ENCODE measurements around the gene IBTK.

DNA sequence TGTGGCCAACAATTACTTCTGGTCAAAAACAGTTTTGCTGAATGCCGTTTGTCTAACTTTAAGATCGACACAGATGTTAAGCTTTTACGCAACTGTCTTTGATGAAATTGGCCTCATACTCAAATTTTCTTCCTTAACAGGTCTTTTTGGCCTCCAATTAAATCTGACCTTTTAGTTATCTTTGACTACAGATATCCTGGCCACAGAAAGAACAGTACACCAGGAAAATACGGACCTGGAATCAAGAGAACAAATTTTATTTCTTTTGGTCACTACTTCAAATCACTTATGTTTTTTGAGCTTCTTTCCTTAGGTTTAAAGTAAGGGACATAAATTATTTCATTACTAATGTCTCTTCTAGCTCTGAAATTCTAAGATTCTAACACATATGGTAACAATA, 49.8 kb downstream of the IBTK start:
- TF ChIP-seq POLR2AphosphoS5 (IDR thresholded peaks at IDR 0.05; ENCODE audit: insufficient read depth in 1 of 2, low read depth in 1 of 2) = no peak
- TF ChIP-seq, protein P1, sequence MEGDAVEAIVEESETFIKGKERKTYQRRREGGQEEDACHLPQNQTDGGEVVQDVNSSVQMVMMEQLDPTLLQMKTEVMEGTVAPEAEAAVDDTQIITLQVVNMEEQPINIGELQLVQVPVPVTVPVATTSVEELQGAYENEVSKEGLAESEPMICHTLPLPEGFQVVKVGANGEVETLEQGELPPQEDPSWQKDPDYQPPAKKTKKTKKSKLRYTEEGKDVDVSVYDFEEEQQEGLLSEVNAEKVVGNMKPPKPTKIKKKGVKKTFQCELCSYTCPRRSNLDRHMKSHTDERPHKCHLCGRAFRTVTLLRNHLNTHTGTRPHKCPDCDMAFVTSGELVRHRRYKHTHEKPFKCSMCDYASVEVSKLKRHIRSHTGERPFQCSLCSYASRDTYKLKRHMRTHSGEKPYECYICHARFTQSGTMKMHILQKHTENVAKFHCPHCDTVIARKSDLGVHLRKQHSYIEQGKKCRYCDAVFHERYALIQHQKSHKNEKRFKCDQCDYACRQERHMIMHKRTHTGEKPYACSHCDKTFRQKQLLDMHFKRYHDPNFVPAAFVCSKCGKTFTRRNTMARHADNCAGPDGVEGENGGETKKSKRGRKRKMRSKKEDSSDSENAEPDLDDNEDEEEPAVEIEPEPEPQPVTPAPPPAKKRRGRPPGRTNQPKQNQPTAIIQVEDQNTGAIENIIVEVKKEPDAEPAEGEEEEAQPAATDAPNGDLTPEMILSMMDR (IDR thresholded peaks at IDR 0.05) = no peak
